Progenitor cell of endocrine pancreas (in vitro differentiated cells): ENCODE data around the gene GTSE1. TPM values are rescaled to one million over a fixed set of nuclear protein-coding genes. Genes with fewer than 3 reads are reported as not detected.

Experiments
- DNase-seq: peaks from one replicate; pipeline ENCODE4 v3.0.0; 2021; ENCODE audit warnings: low spot score; ENCODE audit not compliant: unreplicated experiment
- H3K27ac Mint-ChIP-seq: 2 replicates; pipeline ENCODE4 v1.8.0; 2021; ENCODE audit warnings: mild to moderate bottlenecking, moderate library complexity, mixed read lengths
- H3K27me3 Mint-ChIP-seq: 2 replicates; pipeline ENCODE4 v1.8.0; 2021; ENCODE audit warnings: mixed read lengths
- H3K36me3 Mint-ChIP-seq: 2 replicates; pipeline ENCODE4 v1.8.0; 2022; ENCODE audit warnings: mixed read lengths; ENCODE audit not compliant: insufficient read depth
- H3K4me1 Mint-ChIP-seq: 2 replicates; pipeline ENCODE4 v1.8.0; 2021; ENCODE audit warnings: low read depth, mixed read lengths
- H3K4me3 Mint-ChIP-seq: 2 replicates; pipeline ENCODE4 v1.8.0; 2021; ENCODE audit warnings: low read depth, mild to moderate bottlenecking, moderate library complexity, mixed read lengths
- H3K9me3 Mint-ChIP-seq: 2 replicates; pipeline ENCODE4 v1.8.0; 2021; ENCODE audit warnings: low read depth, mixed read lengths
- CTCF ChIP-seq: fragments of 200-600 bp; sonication (generic); IDR thresholded peaks from one replicate; pipeline ENCODE4 v1.5.0; 2021; ENCODE audit warnings: antibody characterized with exemption, mild to moderate bottlenecking; ENCODE audit not compliant: unreplicated experiment
- total RNA-seq: library from RNA; stranded (reverse); gene quantifications from 2 replicates; pipeline ENCODE4 v1.2.1, GENCODE V29; 2021

Gene GTSE1
- total RNA-seq, 1 donor from 2014 or later: 25.1 TPM

GRCh38 chr22:46349238-46349637 lies 52.6 kb downstream of the GTSE1 start:
- Mint-ChIP-seq H3K27me3 (no peaks in the 10 kb centered on the region), H3K9me3 (no peaks in the 10 kb centered on the region), H3K4me3 (no peak overlapping the region), H3K27ac (no peak overlapping the region), H3K36me3 (peaks cover 18% of the 10 kb centered on the region), H3K4me1 (no peaks in the 10 kb centered on the region)
- no peak for TF ChIP-seq CTCF
- DNase-seq: no peak

- Mint-ChIP-seq H3K4me1 (no peaks in the 10 kb centered on the region), H3K9me3 (no peaks in the 10 kb centered on the region)
- TF ChIP-seq CTCF: no peak
These were observed 53.0 kb downstream of the GTSE1 start for GRCh38 chr22:46349681-46350080.

GRCh38 chr22:46350121-46350520 lies 53.5 kb downstream of the GTSE1 start:
- Mint-ChIP-seq H3K4me1 (no peaks in the 10 kb centered on the region), H3K4me3 (no peak overlapping the region), H3K27me3 (no peaks in the 10 kb centered on the region), H3K9me3 (no peaks in the 10 kb centered on the region), H3K36me3 (peaks cover 17% of the 10 kb centered on the region), H3K27ac (no peak overlapping the region)
- TF ChIP-seq CTCF: no peak
- no peak for DNase-seq

More at GRCh38 chr22:46349681-46350080, 53.0 kb downstream of the GTSE1 start:
- no peak overlapping the region for H3K4me3 Mint-ChIP-seq
- H3K36me3 Mint-ChIP-seq: peaks cover 17% of the 10 kb centered on the region
- H3K27ac Mint-ChIP-seq: no peak overlapping the region
- no peaks in the 10 kb centered on the region for H3K27me3 Mint-ChIP-seq
- DNase-seq: no peak

GRCh38 chr22:46350646-46351045 lies 54.0 kb downstream of the GTSE1 start:
- H3K27me3 Mint-ChIP-seq: no peaks in the 10 kb centered on the region
- no peak overlapping the region for H3K27ac Mint-ChIP-seq
- H3K4me1 Mint-ChIP-seq: no peaks in the 10 kb centered on the region
- H3K36me3 Mint-ChIP-seq: peaks cover 18% of the 10 kb centered on the region
- no peaks in the 10 kb centered on the region for H3K9me3 Mint-ChIP-seq
- DNase-seq: no peak
- H3K4me3 Mint-ChIP-seq: no peak overlapping the region
- TF ChIP-seq CTCF: no peak

- Mint-ChIP-seq H3K9me3 (no peaks in the 10 kb centered on the region), H3K27ac (no peak overlapping the region), H3K36me3 (peaks cover 15% of the 10 kb centered on the region), H3K4me1 (no peaks in the 10 kb centered on the region), H3K27me3 (no peaks in the 10 kb centered on the region), H3K4me3 (no peak overlapping the region)
- DNase-seq: no peak
- no peak for TF ChIP-seq CTCF
These were observed 54.6 kb downstream of the GTSE1 start for GRCh38 chr22:46351131-46351735.
